H9 (cell line): Measurements from ENCODE around the gene HRH1. TPM values are rescaled to one million over a fixed set of nuclear protein-coding genes. Genes with fewer than 3 reads are reported as not detected.

Experiments
- DNase-seq: peaks from one replicate; pipeline ENCODE4 v3.0.0-alpha.2; 2017
- H2AFZ ChIP-seq: one replicate; pipeline ENCODE4 v1.6.1; 2013; ENCODE audit warnings: mild to moderate bottlenecking, low read length, control low read depth, moderate library complexity
- H2AK5ac ChIP-seq: 2 replicates; pipeline ENCODE4 v1.6.1; 2013; ENCODE audit warnings: low read length, control low read depth, mixed read lengths; ENCODE audit not compliant: insufficient read length
- H2BK120ac ChIP-seq: one replicate; pipeline ENCODE4 v1.6.1; 2013; ENCODE audit warnings: low read depth, mild to moderate bottlenecking, low read length, control low read depth, inconsistent platforms; ENCODE audit not compliant: poor library complexity, severe bottlenecking
- H2BK12ac ChIP-seq: 2 replicates; pipeline ENCODE4 v1.6.1; 2013; ENCODE audit warnings: low read length, control low read depth, mixed read lengths, low read depth; ENCODE audit not compliant: insufficient read length
- H2BK15ac ChIP-seq: 2 replicates; pipeline ENCODE4 v1.6.1; 2013; ENCODE audit warnings: low read depth, low read length, control low read depth
- H2BK20ac ChIP-seq: one replicate; pipeline ENCODE4 v1.6.1; 2013; ENCODE audit warnings: low read depth, mild to moderate bottlenecking, low read length, control low read depth, inconsistent platforms; ENCODE audit not compliant: poor library complexity, severe bottlenecking
- H2BK5ac ChIP-seq: 2 replicates; pipeline ENCODE4 v1.6.1; 2013; ENCODE audit warnings: low read length, control low read depth, mixed read lengths; ENCODE audit not compliant: insufficient read length
- H3K14ac ChIP-seq: 2 replicates; pipeline ENCODE4 v1.6.1; 2013; ENCODE audit warnings: low read length, control low read depth; ENCODE audit not compliant: insufficient read depth
- H3K18ac ChIP-seq: 2 replicates; pipeline ENCODE4 v1.6.1; 2013; ENCODE audit warnings: low read depth, mild to moderate bottlenecking, mixed read lengths, low read length, control low read depth; ENCODE audit not compliant: insufficient read length
- H3K23ac ChIP-seq: 2 replicates; pipeline ENCODE4 v1.6.1; 2013; ENCODE audit warnings: low read length, control low read depth, mixed read lengths, low read depth; ENCODE audit not compliant: insufficient read length
- H3K23me2 ChIP-seq: 2 replicates; pipeline ENCODE4 v1.6.1; 2013; ENCODE audit warnings: low read depth, mild to moderate bottlenecking, mixed read lengths, low read length, control low read depth; ENCODE audit not compliant: insufficient read length, poor library complexity, severe bottlenecking
- H3K27ac ChIP-seq: 2 replicates; pipeline ENCODE4 v1.5.1; 2013; ENCODE audit warnings: low read length, control low read depth, mixed read lengths, low read depth; ENCODE audit not compliant: insufficient read length
- H3K27me3 ChIP-seq: 2 replicates; pipeline ENCODE4 v1.6.1; 2013; ENCODE audit warnings: low read length, control low read depth, inconsistent platforms; ENCODE audit not compliant: insufficient read depth
- H3K4ac ChIP-seq: 2 replicates; pipeline ENCODE4 v1.6.1; 2013; ENCODE audit warnings: low read depth, mild to moderate bottlenecking, control low read depth, inconsistent platforms, low read length, moderate library complexity
- H3K4me1 ChIP-seq: 2 replicates; pipeline ENCODE4 v1.6.1; 2013; ENCODE audit warnings: low read length, control low read depth, inconsistent platforms; ENCODE audit not compliant: insufficient read depth
- H3K4me2 ChIP-seq: 2 replicates; pipeline ENCODE4 v1.6.1; 2013; ENCODE audit warnings: low read length, control low read depth, mixed read lengths; ENCODE audit not compliant: insufficient read length, insufficient read depth
- H3K56ac ChIP-seq: 2 replicates; pipeline ENCODE4 v1.6.1; 2013; ENCODE audit warnings: low read depth, mild to moderate bottlenecking, mixed read lengths, low read length, control low read depth; ENCODE audit not compliant: insufficient read length
- H3K79me1 ChIP-seq: 2 replicates; pipeline ENCODE4 v1.6.1; 2013; ENCODE audit warnings: low read depth, mild to moderate bottlenecking, moderate library complexity, low read length, control low read depth, inconsistent platforms; ENCODE audit not compliant: insufficient read depth, poor library complexity, severe bottlenecking
- H3K79me2 ChIP-seq: 2 replicates; pipeline ENCODE4 v1.6.1; 2013; ENCODE audit warnings: low read length, control low read depth, inconsistent platforms; ENCODE audit not compliant: insufficient read depth
- H3K9ac ChIP-seq: 2 replicates; pipeline ENCODE4 v1.6.1; 2013; ENCODE audit warnings: low read length, control low read depth, mixed read lengths; ENCODE audit not compliant: insufficient read length; ENCODE audit errors: extremely low read depth
- H3K9me3 ChIP-seq: one replicate; pipeline ENCODE4 v1.6.1; 2013; ENCODE audit warnings: low read depth, low read length, inconsistent platforms; ENCODE audit not compliant: control insufficient read depth
- H3T11ph ChIP-seq: one replicate; pipeline ENCODE4 v1.6.1; 2013; ENCODE audit warnings: mild to moderate bottlenecking, low read length, control low read depth, inconsistent platforms
- H4K20me1 ChIP-seq: one replicate; pipeline ENCODE4 v1.6.1; 2013; ENCODE audit not compliant: control insufficient read depth, insufficient read length, insufficient read depth
- H4K5ac ChIP-seq: 2 replicates; pipeline ENCODE4 v1.6.1; 2013; ENCODE audit warnings: low read depth, mild to moderate bottlenecking, mixed read lengths, low read length, control low read depth; ENCODE audit not compliant: insufficient read length
- H4K8ac ChIP-seq: replicated peaks from 2 replicates; pipeline ENCODE4 v1.6.1; 2013; ENCODE audit warnings: low read length, control low read depth, mixed read lengths, low read depth; ENCODE audit not compliant: insufficient read length
- H4K91ac ChIP-seq: 2 replicates; pipeline ENCODE4 v1.6.1; 2013; ENCODE audit warnings: low read depth, mild to moderate bottlenecking, moderate library complexity, mixed read lengths, low read length, control low read depth; ENCODE audit not compliant: insufficient read length
- H3K27ac Mint-ChIP-seq, 3 experiments: 2 replicates in 2 of 3; 3 replicates in 1 of 3; pipeline ENCODE4 v1.8.0; 2020 to 2021; ENCODE audit warnings: mixed read lengths in 3 of 3, mild to moderate bottlenecking in 1 of 3, moderate library complexity in 1 of 3
- H3K27me3 Mint-ChIP-seq: 2 replicates; pipeline ENCODE4 v1.8.0; 2021; ENCODE audit warnings: low read depth, mild to moderate bottlenecking, moderate library complexity, mixed read lengths
- H3K36me3 Mint-ChIP-seq, 3 experiments: 2 replicates in 2 of 3; 3 replicates in 1 of 3; pipeline ENCODE4 v1.8.0; 2020 to 2021; ENCODE audit warnings: low read depth in 3 of 3, mixed read lengths in 3 of 3; ENCODE audit not compliant: insufficient read depth in 1 of 3
- H3K4me1 Mint-ChIP-seq, 2 experiments: 2 replicates each; pipeline ENCODE4 v1.8.0; 2020; ENCODE audit warnings: mixed read lengths in 2 of 2
- H3K4me3 Mint-ChIP-seq, 2 experiments: 2 replicates in 1 of 2; 3 replicates in 1 of 2; pipeline ENCODE4 v1.8.0; 2020 to 2021; ENCODE audit warnings: mild to moderate bottlenecking in 2 of 2, mixed read lengths in 2 of 2, moderate library complexity in 1 of 2
- H3K9me3 Mint-ChIP-seq, 2 experiments: 2 replicates in 1 of 2; 3 replicates in 1 of 2; pipeline ENCODE4 v1.8.0; 2020; ENCODE audit warnings: mild to moderate bottlenecking in 2 of 2, mixed read lengths in 2 of 2, moderate library complexity in 1 of 2
- CTCF ChIP-seq: fragments of 200-600 bp; sonication (generic); conservative IDR thresholded peaks from 3 replicates; pipeline ENCODE4 v1.8.0; 2021; ENCODE audit warnings: antibody characterized with exemption, mild to moderate bottlenecking
- WGBS: extraction: QIAGEN DNeasy Blood & Tissue Kit; methylation state at CpG from one replicate; pipeline ENCODE4 v1.1.7; 2013; ENCODE audit warnings: missing lambda C conversion rate, low lambda C conversion rate, mixed read lengths; ENCODE audit not compliant: insufficient read length; ENCODE audit errors: extremely low coverage; 5-methylcytosine and 5-hydroxymethylcytosine counted together
- total RNA-seq: library from RNA; stranded (reverse); gene quantifications from 2 replicates; pipeline ENCODE4 v1.2.1, GENCODE V29; 2021

HRH1 gene
- total RNA-seq, 1 experiment from 2014 or later = 0.74 TPM

GRCh38 chr3:11198070-11198469 is 43.8 kb downstream of the HRH1 start:
- Mint-ChIP-seq H3K36me3 (no peaks in the 10 kb centered on the region; a peak in 1 of 7 replicates), H3K9me3 (no peaks in the 10 kb centered on the region; a peak in 1 of 5 replicates), H3K4me3 (no peak overlapping the region), H3K4me1 (peaks cover 27 to 28% of the 10 kb centered on the region in 2 experiments), H3K27me3 (peaks cover 14% of the 10 kb centered on the region), H3K27ac (no peak overlapping the region)
- Histone ChIP-seq H2BK15ac (no peak overlapping the region), H2AFZ (no peak overlapping the region), H3K4me2 (peak overlapping the region; percentile 13), H3K79me1 (no peaks in the 10 kb centered on the region), H4K8ac (no peak overlapping the region), H3K23ac (no peak overlapping the region), H3K23me2 (no peaks in the 10 kb centered on the region), H3K18ac (no peak overlapping the region), H3T11ph (no peak overlapping the region), H3K79me2 (no peaks in the 10 kb centered on the region), H3K14ac (no peak overlapping the region; the same call in 1 of the 2 replicates), H3K9ac (no peak overlapping the region), H3K56ac (no peak overlapping the region), H3K4me1 (peaks cover 2% of the 10 kb centered on the region), H2BK12ac (no peak overlapping the region), H3K4ac (no peak overlapping the region), H2BK120ac (no peak overlapping the region), H4K20me1 (no peaks in the 10 kb centered on the region), H3K9me3 (no peaks in the 10 kb centered on the region), H2BK5ac (no peak overlapping the region), H2BK20ac (no peak overlapping the region), H4K91ac (no peak overlapping the region), H3K27me3 (no peaks in the 10 kb centered on the region), H2AK5ac (no peak overlapping the region), H3K27ac (no peak overlapping the region), H4K5ac (no peak overlapping the region)
- no peak for DNase-seq
- WGBS = no CpG with 5 or more reads among the region's 8 CpGs
- no peak for TF ChIP-seq CTCF
